M059J (cell line): Measurements from ENCODE around the gene DSC2. TPM values are rescaled to one million over a fixed set of nuclear protein-coding genes. Genes with fewer than 3 reads are reported as not detected.
"Not testable (repeated sequence)": the region's sequence is repeated elsewhere in the genome, so short reads cannot be mapped to it uniquely, and the experiment has no call there.

Source experiments
- DNase-seq: peaks from one replicate; pipeline ENCODE4 v3.0.0-alpha.2; 2012; ENCODE audit warnings: low read depth
- total RNA-seq: library from RNA; depleted of rRNA; stranded (reverse); fragments of >200 nt; shearing (Covaris generic); gene quantifications from 2 replicates; pipeline ENCODE4 v1.2.3, GENCODE V29; 2014; rRNA removed

Gene DSC2
- total RNA-seq: not detected in 2 replicates

DNA sequence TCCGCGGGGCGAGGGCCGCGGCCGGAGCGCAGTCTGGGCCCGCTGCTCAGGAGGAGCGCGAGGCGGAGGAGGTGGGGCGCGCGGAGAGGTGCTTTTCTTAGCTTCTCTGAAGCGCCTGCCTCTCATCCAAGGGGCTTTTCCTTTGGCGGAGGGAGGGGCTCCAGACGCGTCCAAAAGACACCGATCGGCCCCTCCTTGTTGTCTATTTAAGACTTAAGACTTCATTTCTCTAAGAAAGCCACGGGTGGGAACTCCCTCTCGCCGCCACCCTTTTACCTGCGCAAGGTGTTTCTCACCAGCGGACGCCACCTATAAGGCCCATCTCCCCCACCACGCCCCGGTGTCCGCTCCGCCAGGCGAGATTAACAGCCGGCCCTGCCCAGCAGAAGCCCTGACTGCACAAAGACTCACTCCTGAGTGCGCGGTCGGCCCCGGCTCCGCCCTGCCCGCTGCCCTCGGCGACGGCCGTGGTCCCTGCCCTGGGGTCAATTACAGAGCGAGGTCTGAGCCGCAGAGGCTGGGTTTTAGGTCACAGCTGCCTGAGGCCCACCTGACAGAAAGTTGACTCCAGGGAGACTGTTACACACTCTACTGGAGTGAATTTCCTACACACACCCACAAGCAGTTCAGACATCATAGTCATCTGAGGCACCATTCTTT is at the start of gene DSC2:
Gene DSC2, minus strand, starts transcription at position 397 of the 660 bp plus-strand sequence. CDS start 450 bp downstream, outside the sequence.
- DNase-seq: no peak

GRCh38 chr18:31149351-31149750 is 47.1 kb upstream of the DSC2 start:
- no peak for DNase-seq

- no peak for DNase-seq
Observed at GRCh38 chr18:31148600-31148999, 46.4 kb upstream of the DSC2 start.

DNA sequence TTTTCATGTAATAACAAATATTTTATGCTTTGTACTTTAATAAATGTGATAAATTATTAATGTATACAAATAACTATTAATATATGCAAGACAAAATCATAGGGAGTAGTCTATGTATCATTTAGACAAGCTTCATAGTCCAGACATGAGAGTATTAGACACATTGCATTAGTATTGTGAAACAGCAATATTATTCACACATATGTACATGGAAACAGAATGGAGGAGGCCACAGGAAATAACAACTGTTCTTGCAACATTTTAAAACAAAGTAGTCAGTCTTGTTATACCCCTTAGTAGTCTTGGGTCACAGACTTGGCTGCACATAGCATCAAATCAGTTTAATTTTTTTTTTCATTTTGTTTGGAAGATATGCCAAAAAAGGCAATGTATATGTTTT is 44.6 kb upstream of the DSC2 start:
- DNase-seq: no peak

GRCh38 chr18:31143025-31143424 is 40.8 kb upstream of the DSC2 start:
- DNase-seq: no peak

DNA sequence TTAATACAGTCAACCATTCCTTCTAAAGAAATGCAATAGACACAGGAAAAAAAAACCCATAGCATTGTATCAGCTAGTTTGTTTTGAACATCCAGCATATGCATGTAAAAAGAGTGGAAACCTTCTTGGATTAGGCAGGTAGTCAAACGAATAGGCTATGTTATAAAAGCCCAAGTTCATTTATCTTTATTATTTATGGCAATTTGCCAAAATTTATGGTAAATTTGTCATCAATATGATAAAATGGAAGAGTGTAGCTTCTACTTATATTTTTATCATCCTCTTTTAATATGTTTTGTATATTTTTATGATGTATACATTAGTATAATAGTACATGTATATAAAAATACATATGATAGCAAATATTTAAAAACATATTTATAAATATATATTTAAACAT is 36.5 kb upstream of the DSC2 start:
- no peak for DNase-seq

GRCh38 chr18:31134988-31135529 is 32.8 kb upstream of the DSC2 start:
- DNase-seq: no peak

DNA sequence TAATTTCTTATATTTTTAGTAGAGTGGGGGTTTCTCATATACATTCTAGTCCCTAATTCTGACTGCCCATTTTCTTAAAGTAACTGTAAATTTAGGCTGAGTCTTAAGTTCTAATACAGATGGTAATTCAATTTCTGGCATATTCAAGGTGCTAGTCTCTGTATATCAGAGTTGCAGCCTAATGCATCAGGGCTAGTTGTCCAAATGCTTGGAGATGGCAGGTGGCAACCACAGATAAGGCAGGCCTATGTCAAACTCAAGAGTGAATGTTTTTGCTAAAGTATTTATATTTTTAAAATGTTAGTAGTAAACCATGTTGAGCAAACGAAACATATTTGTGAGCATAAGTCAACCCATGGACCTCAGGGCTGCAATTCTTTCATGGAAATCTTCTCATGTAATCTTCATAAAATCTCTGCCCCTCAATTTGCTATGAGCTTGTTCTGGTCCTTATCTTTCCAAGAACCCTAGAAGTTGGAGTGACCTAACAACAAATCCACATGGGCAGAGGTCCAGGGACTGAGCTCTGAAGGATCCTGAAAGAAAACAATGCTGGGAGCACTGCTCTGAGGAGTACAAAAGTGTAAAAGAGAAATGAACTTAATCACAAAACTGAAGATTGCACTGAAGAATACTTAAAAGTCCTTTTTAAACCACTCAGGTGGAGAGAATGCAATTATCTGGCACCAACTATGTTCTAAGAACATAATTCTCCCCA is 27.3 kb upstream of the DSC2 start:
- no peak for DNase-seq

GRCh38 chr18:31125878-31126277 is 23.7 kb upstream of the DSC2 start:
- no peak for DNase-seq

- DNase-seq: not testable (repeated sequence)
Observed at GRCh38 chr18:31123125-31123524, 20.9 kb upstream of the DSC2 start.

DNA sequence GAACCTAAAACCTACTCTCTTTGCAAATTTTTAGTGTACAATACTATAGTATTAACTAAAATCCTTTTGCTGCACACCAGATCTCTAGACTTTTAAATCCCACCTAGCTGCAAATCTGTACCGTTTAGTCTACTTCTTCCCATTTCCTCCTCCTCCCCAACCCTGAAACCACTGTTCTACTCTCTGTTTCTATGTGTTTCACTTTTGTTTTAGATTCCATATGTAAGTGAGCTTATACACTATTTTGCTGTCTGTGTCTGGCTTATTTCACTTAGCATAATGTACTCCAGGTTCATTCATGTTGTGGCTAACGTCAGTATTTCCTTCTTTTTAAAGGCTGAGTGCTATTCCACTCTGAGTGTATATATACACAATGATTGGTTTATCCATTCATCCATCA is 18.4 kb upstream of the DSC2 start:
- no peak for DNase-seq

- DNase-seq: no peak
Observed at GRCh38 chr18:31116853-31117595, 14.8 kb upstream of the DSC2 start.

DNA sequence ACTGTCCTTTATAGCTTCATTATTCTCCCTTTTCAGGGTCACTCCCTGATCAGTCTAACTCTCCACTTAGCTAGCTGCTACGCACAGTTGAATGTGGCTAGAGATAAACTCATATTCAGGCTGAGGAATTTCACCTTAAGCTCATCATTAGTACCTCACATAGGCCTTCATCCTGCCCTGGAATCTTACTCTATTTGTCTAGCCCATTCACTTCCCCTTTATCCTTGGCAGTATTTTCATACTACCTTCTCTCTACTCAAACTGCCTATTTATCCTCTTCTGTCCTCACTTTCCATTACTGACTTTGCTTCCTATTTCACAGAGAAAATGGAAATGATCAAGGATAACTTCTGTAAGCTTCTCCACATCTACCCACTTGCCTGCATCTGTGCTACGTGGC is 10.6 kb upstream of the DSC2 start:
- no peak for DNase-seq

GRCh38 chr18:31105733-31106132 is 3.5 kb upstream of the DSC2 start:
- DNase-seq: no peak

DNA sequence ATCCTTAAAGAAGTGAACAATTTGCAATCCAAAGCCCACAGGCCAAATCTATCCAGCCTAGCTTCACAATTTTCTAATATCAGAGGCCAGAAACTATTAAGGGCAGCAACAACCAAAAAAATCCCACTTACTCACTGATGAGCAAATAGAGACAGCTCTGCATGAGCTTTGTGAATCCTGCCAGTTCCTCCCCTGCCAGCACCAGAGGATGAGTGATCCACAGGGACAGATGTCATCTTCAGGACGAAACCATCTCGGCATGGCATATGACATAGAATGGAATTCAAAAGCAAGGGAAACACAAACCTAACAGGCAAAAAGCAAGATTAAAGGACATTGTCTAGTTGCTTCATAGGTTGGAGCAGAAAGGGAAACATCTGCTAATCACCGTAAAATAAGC is 2.2 kb upstream of the DSC2 start:
- no peak for DNase-seq

GRCh38 chr18:31103423-31103822 is 1.2 kb upstream of the DSC2 start:
- no peak for DNase-seq

GRCh38 chr18:31102941-31103340 is 720 bp upstream of the DSC2 start:
- no peak for DNase-seq

DNA sequence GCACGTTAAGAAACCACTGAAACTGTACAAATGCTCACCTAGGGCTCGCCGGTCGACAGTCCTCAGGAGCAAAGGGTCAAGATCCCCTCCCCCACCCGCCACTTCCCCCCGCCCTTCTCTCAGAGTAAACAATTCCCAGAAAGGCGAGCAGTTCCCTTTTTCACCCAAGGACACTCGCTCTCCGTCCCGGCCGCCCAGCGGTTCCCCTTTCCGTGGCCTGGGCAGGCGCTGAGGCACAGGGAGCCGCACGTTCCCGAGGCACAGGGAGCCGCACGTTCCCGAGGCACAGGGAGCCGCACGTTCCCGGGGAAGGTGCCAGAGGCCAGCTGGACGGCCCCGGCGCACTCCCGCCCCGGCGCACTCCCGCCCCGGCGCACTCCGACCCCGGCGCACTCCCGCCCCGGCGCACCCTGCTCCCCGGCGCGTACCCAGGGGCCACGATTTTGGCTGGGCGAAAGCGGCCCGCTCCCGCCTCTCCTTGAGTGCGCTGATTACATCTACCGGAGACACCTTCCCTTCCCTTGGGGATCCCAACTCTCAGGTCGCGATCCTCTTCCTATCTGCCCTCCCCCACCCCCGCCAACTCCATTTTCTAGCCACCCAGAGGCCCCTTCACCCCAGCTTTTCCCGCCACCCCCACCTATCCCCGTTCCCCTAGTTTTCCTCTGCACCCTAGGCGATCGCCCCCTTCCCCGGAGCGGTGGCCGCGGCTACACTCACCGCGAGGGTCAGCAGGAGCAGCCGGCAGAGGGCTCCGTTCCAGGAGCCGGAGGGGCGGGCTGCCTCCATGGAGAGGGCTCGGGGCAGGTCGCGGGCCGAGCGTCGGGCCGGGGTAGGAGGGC is 817 bp downstream of the DSC2 start:
- no peak for DNase-seq

DNA sequence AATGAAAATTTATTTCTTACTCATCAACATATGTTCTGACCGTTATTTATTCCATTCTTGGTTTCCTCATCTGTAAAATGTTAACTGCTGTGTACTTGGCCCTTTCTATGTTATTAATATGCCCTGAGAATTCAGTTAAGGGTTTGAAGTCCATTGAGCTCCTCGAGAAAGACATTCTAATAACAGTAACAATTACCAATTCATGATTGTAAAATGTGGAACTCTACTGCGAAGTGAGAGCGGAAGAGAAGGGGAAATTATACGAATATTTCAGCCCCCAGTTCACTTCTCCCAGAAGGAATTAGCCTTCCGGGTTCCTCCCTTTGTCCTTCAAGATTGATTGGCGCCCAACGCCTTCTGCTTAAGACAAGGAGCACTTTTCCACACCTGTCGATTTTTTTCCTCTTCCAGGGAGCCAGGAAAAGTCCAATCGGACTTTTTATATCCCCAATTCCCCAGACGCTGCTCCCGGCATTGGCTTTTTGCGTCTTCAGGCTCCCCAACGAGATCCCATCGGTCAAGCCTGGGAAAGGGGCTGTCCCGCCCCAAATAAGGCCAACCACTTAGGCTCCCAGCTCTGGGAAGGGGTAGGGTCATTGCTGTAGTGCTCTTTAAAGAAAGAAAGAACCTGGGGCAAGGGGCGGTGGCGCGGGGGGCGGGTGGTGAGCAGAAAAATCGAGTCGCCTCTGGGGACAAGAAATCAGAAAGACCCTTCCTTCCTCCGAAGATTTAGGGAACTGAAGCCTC is 1.6 kb downstream of the DSC2 start:
- no peak for DNase-seq

GRCh38 chr18:31099450-31100230 is 2.6 kb downstream of the DSC2 start:
- no peak for DNase-seq
